A673 (cell line): Measurements from ENCODE around the gene TMEM168. TPM values are rescaled to one million over a fixed set of nuclear protein-coding genes. Genes with fewer than 3 reads are reported as not detected.

Experiments
- BruUV-seq: library from RNA; stranded (reverse); fragments of 400-500 nt; replicated peaks from 2 replicates; lab custom pipeline; 2021; lab: Mats Ljungman, UMichigan
- CTCF ChIA-PET: fragments of 300-600 bp; sonication (Branson Sonifier 250); formaldehyde crosslinking; loops from one replicate; lab custom pipeline; 2022; ENCODE audit warnings: antibody characterized with exemption; lab: Charles Lee
- POLR2A ChIA-PET: fragments of 300-600 bp; sonication (Branson Sonifier 250); formaldehyde crosslinking; loops from one replicate; lab custom pipeline; 2022; ENCODE audit warnings: antibody characterized with exemption; ENCODE audit not compliant: low non-redundant PET; lab: Charles Lee
- DNase-seq: peaks from one replicate; pipeline ENCODE4 v3.0.0-alpha.2; 2015; ENCODE audit warnings: low spot score
- H3K27ac ChIP-seq: fragments of 200-600 bp; sonication (generic); 2 replicates; pipeline ENCODE4 v1.5.1; 2016; ENCODE audit warnings: mixed run types, low read depth, mild to moderate bottlenecking, mixed read lengths, antibody characterized with exemption, low read length; ENCODE audit not compliant: poor library complexity, severe bottlenecking
- H3K27me3 ChIP-seq: fragments of 200-600 bp; sonication (generic); replicated peaks from 2 replicates; pipeline ENCODE4 v1.6.1; 2017; ENCODE audit warnings: mixed run types, low read depth, mild to moderate bottlenecking, mixed read lengths, antibody characterized with exemption, low read length; ENCODE audit not compliant: insufficient read depth, poor library complexity
- H3K36me3 ChIP-seq: fragments of 200-600 bp; sonication (generic); 2 replicates; pipeline ENCODE4 v1.6.1; 2016; ENCODE audit warnings: mixed run types, mild to moderate bottlenecking, mixed read lengths, antibody characterized with exemption, low read length; ENCODE audit not compliant: insufficient read depth, poor library complexity, severe bottlenecking
- H3K4me1 ChIP-seq: fragments of 200-600 bp; sonication (generic); 2 replicates; pipeline ENCODE4 v1.6.1; 2017; ENCODE audit warnings: mixed run types, mild to moderate bottlenecking, mixed read lengths, antibody characterized with exemption, low read length; ENCODE audit not compliant: insufficient read depth, poor library complexity, severe bottlenecking
- H3K4me3 ChIP-seq: fragments of 200-600 bp; sonication (generic); 2 replicates; pipeline ENCODE4 v1.5.1; 2016; ENCODE audit warnings: low read depth, mixed run types, mild to moderate bottlenecking, mixed read lengths, low read length; ENCODE audit not compliant: poor library complexity, severe bottlenecking
- H3K9me3 ChIP-seq: fragments of 200-600 bp; sonication (generic); 2 replicates; pipeline ENCODE4 v1.6.1; 2016; ENCODE audit warnings: mixed run types, low read depth, mild to moderate bottlenecking, mixed read lengths, antibody characterized with exemption, low read length; ENCODE audit not compliant: poor library complexity, severe bottlenecking
- EZH2 ChIP-seq: fragments of 200-600 bp; sonication (generic); IDR thresholded peaks from 2 replicates; pipeline ENCODE4 v1.6.1; 2017; ENCODE audit warnings: borderline replicate concordance, low read depth, mild to moderate bottlenecking, mixed read lengths, antibody characterized with exemption, low read length; ENCODE audit not compliant: poor library complexity, severe bottlenecking
- intact Hi-C: fragments of 100-400 bp; cut with micrococcal nuclease; formaldehyde crosslinking; loops from one replicate; pipeline ENCODE4 v1.10.0; 2022; ENCODE audit not compliant: unreplicated experiment
- total RNA-seq: library from RNA; stranded (reverse); gene quantifications from 2 replicates; pipeline ENCODE4 v1.2.3, GENCODE V29; 2021
- TF ChIP-seq, protein P1 (sequence below): fragments of 300-800, 200-600 bp; sonication (generic); conservative IDR thresholded peaks from 2 replicates; pipeline ENCODE4 v1.5.1; 2017; ENCODE audit warnings: low read depth, mild to moderate bottlenecking, antibody characterized with exemption, low read length, moderate library complexity, mixed read lengths

TMEM168 gene
- total RNA-seq, 1 experiment from 2014 or later, result 26.4 TPM

DNA sequence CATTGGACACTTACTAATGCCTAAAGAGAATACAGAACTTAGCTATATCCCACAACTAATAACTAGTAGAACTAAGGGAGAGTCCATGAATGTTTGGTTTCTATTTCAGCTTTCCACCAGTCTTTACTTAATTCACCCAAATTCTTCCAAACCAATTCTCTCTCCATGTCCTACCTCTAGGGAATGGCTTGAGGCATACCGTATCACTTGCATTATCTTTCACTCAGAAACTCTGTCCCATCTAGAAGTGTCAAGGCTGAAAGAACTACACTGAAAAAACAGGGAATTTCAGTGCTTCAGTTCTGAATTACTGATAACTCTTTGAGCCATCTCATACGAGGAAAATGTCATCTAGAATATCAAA, 758 bp downstream of the TMEM168 start:
- CTCF ChIA-PET, result no interaction called here
- BruUV-seq, result no TSS peak
- intact Hi-C loops, result no loop called here

DNA sequence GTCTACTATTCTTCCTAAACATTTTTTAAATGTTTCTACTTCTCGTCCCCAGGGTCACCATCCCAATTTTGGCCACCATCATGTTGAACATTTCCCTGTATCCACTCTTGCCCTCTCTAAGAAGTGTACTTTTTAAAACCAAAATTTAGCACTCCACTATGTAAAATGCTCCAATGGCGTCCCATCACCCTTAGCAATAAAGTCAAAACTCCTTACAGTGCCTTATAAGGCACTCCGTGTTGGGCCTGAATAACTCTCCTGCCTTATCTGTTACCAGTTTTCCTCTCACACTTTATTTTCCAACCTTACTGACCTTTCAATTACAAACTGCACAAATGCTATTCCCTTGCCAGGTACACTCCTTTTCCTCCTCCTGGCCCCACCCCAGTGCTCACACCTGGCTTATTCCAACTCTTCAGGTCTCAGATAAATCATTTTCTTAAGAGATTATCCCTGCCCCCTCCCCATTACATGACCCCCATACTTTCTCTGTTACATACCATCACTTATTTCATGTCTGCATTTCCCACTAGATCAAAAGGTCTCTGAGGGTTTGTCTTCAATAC, 1.3 kb downstream of the TMEM168 start:
- Histone ChIP-seq H3K4me3 (peak overlapping the region; percentile 80), H3K27me3 (no peaks in the 10 kb centered on the region), H3K4me1 (peaks cover 3% of the 10 kb centered on the region), H3K27ac (peak overlapping the region; percentile 92), H3K9me3 (no peaks in the 10 kb centered on the region), H3K36me3 (peaks cover 6% of the 10 kb centered on the region)
- ChIA-PET POLR2A (no interaction called here), CTCF (no interaction called here)
- TF ChIP-seq EZH2, result no peak
- TF ChIP-seq, protein P1, sequence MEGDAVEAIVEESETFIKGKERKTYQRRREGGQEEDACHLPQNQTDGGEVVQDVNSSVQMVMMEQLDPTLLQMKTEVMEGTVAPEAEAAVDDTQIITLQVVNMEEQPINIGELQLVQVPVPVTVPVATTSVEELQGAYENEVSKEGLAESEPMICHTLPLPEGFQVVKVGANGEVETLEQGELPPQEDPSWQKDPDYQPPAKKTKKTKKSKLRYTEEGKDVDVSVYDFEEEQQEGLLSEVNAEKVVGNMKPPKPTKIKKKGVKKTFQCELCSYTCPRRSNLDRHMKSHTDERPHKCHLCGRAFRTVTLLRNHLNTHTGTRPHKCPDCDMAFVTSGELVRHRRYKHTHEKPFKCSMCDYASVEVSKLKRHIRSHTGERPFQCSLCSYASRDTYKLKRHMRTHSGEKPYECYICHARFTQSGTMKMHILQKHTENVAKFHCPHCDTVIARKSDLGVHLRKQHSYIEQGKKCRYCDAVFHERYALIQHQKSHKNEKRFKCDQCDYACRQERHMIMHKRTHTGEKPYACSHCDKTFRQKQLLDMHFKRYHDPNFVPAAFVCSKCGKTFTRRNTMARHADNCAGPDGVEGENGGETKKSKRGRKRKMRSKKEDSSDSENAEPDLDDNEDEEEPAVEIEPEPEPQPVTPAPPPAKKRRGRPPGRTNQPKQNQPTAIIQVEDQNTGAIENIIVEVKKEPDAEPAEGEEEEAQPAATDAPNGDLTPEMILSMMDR, result no peak
- DNase-seq, result no peak
- intact Hi-C loops, result no loop called here
- BruUV-seq, result no TSS peak

More for the DNA sequence above, 758 bp downstream of the TMEM168 start:
- no peaks in the 10 kb centered on the region for H3K27me3 ChIP-seq
- no peak for DNase-seq
- TF ChIP-seq EZH2, result no peak
- TF ChIP-seq, protein P1, result no peak
- no peaks in the 10 kb centered on the region for H3K9me3 ChIP-seq
- POLR2A ChIA-PET, result no interaction called here
- H3K36me3 ChIP-seq, result peaks cover 2% of the 10 kb centered on the region
- peak overlapping the region; percentile 80 for H3K4me3 ChIP-seq
- H3K27ac ChIP-seq, result peak overlapping the region; percentile 92
- peaks cover 3% of the 10 kb centered on the region for H3K4me1 ChIP-seq

DNA sequence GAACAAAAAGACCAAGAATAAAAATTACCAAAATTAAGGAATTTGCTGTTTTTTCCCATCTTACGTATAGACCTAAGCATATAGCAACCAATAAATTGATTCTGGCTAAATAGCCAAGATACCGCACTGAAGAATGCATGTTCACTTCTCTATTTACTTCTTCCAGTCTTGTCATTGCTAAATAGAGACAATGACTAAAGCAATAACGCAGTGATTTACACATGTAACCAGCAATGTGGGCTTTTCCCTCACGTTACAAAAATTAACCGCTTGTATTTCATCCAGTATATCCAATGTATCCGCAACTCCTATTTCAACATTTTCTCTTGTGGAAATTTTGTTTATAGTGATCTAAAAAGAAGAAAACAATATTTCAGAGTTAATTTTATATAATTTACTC, 5.6 kb downstream of the TMEM168 start:
- Histone ChIP-seq H3K27me3 (no peaks in the 10 kb centered on the region), H3K36me3 (peaks cover 18% of the 10 kb centered on the region), H3K4me1 (peaks cover 3% of the 10 kb centered on the region), H3K27ac (no peak overlapping the region), H3K4me3 (no peak overlapping the region), H3K9me3 (no peaks in the 10 kb centered on the region)
- ChIA-PET CTCF (no interaction called here), POLR2A (no interaction called here)
- DNase-seq, result no peak
- intact Hi-C loops, result no loop called here
- TF ChIP-seq EZH2, result no peak
- TF ChIP-seq, protein P1, result no peak
- no TSS peak for BruUV-seq
